SJCRH30 (cell line): ENCODE data around the gene NUDT4. TPM values are rescaled to one million over a fixed set of nuclear protein-coding genes. Genes with fewer than 3 reads are reported as not detected.
"Not testable (repeated sequence)": the region's sequence is repeated elsewhere in the genome, so short reads cannot be mapped to it uniquely, and the experiment has no call there.

ENCODE experiments used
- DNase-seq, 2 experiments: peaks; one replicate each; pipeline ENCODE4 v3.0.0-alpha.2; 2015 to 2020
- H3K27ac ChIP-seq: fragments of 250-450 bp; sonication (Bioruptor Pico); 2 replicates; pipeline ENCODE4 v1.5.1; 2020; ENCODE audit warnings: mild to moderate bottlenecking, moderate library complexity
- H3K27me3 ChIP-seq: fragments of 250-450 bp; sonication (Bioruptor Pico); 2 replicates; pipeline ENCODE4 v1.5.1; 2020; ENCODE audit warnings: mild to moderate bottlenecking, moderate library complexity
- H3K36me3 ChIP-seq: fragments of 250-450 bp; sonication (Bioruptor Pico); 2 replicates; pipeline ENCODE4 v1.5.1; 2020; ENCODE audit warnings: mild to moderate bottlenecking, moderate library complexity
- H3K4me1 ChIP-seq: fragments of 250-450 bp; sonication (Bioruptor Pico); 2 replicates; pipeline ENCODE4 v1.5.1; 2020; ENCODE audit warnings: mild to moderate bottlenecking, moderate library complexity
- H3K4me3 ChIP-seq: fragments of 250-450 bp; sonication (Bioruptor Pico); 2 replicates; pipeline ENCODE4 v1.5.1; 2020; ENCODE audit warnings: mild to moderate bottlenecking, moderate library complexity
- H3K9me3 ChIP-seq: fragments of 250-450 bp; sonication (Bioruptor Pico); replicated peaks from 2 replicates; pipeline ENCODE4 v1.5.1; 2020; ENCODE audit warnings: mild to moderate bottlenecking, moderate library complexity
- total RNA-seq: library from RNA; depleted of rRNA; stranded (reverse); fragments of >200 nt; shearing (Covaris generic); gene quantifications from 2 replicates; pipeline ENCODE4 v1.2.3, GENCODE V29; 2014

NUDT4 gene
- total RNA-seq, 1 experiment from 2014 or later = 38.8 TPM

- Histone ChIP-seq H3K27ac (no peak overlapping the region), H3K4me1 (no peaks in the 10 kb centered on the region), H3K27me3 (no peaks in the 10 kb centered on the region), H3K9me3 (no peaks in the 10 kb centered on the region), H3K4me3 (no peak overlapping the region), H3K36me3 (peaks cover 10% of the 10 kb centered on the region)
- peak in 1 of 2 experiments; percentile 17 for DNase-seq
These were observed 26.5 kb downstream of the NUDT4 start for GRCh38 chr12:93403988-93404803.

DNA sequence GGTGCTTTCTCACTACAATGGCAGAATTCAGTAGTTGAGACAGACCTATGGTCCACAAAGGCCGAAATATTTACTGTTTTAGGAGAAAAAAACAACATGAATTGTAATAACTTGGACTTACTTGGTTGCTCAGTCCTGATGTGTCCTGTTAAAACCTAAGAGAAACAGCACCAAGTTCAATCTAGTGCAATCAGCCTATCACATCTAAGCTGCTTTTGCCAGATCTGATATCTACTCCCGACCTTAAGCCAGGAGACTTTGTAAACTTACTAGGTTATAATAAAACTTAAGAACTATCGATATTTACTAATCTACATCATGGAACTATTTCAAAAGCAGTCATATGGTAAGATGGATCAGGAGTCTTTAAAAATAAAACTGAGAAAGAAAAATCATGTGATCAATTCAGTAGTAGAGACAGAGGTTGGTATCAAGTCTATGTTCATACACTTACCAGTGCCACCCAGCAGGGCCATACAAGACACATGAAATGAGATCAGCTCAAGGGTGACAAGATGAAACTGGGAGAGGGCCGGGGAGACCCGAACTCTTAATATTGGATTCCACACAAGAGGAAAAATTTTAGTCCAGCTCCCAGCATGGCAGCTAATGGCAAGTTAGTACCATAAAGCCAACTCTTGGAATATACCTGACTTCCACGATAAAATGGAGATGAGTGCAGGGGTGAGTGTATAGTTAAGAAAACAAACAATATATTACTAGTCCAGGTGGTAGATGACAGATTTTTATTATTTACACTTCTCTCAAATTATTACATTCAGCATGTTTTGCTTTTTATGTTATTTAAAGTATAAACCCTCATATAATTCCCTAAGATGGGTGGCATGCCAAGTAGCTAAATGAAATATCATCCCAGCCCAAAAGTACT, 27.5 kb downstream of the NUDT4 start:
- Histone ChIP-seq H3K4me3 (no peak overlapping the region), H3K4me1 (no peaks in the 10 kb centered on the region), H3K27me3 (no peaks in the 10 kb centered on the region), H3K9me3 (no peaks in the 10 kb centered on the region), H3K27ac (no peak overlapping the region), H3K36me3 (peaks cover 17% of the 10 kb centered on the region)
- no peak for DNase-seq

- peaks cover 20% of the 10 kb centered on the region for H3K36me3 ChIP-seq
- no peaks in the 10 kb centered on the region for H3K27me3 ChIP-seq
- DNase-seq = no peak
- H3K9me3 ChIP-seq = no peaks in the 10 kb centered on the region
- H3K4me3 ChIP-seq = no peak overlapping the region
- H3K27ac ChIP-seq = no peak overlapping the region
- no peaks in the 10 kb centered on the region for H3K4me1 ChIP-seq
These were observed 29.6 kb downstream of the NUDT4 start for GRCh38 chr12:93407054-93407962.

DNA sequence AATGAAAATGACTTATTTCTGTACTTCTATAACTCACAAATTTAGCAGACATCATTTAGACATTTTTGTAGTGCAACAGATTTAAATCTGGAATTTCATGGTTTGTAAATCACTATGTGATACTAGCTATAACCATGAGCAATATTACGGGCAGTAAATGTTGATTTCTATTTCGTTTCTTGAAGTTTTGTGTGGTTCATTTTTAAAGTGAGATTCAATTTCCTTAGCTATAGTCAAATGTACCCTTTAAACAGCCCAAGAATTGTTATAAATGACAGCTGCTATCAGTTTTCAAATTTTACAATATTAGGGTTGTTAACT, 30.2 kb downstream of the NUDT4 start:
- Histone ChIP-seq H3K27ac (no peak overlapping the region), H3K4me3 (no peak overlapping the region), H3K36me3 (peaks cover 20% of the 10 kb centered on the region), H3K4me1 (no peaks in the 10 kb centered on the region), H3K9me3 (no peaks in the 10 kb centered on the region), H3K27me3 (no peaks in the 10 kb centered on the region)
- DNase-seq = no peak

- no peak overlapping the region for H3K4me3 ChIP-seq
- peaks cover 20% of the 10 kb centered on the region for H3K36me3 ChIP-seq
- no peaks in the 10 kb centered on the region for H3K27me3 ChIP-seq
These were observed 31.1 kb downstream of the NUDT4 start for GRCh38 chr12:93408813-93409212.

GRCh38 chr12:93409343-93410187, 31.8 kb downstream of the NUDT4 start:
- not testable (repeated sequence) for DNase-seq, H3K4me3 ChIP-seq, H3K27ac ChIP-seq, H3K27me3 ChIP-seq, H3K4me1 ChIP-seq, H3K9me3 ChIP-seq
- peaks cover 20% of the 10 kb centered on the region for H3K36me3 ChIP-seq

More at GRCh38 chr12:93408813-93409212, 31.1 kb downstream of the NUDT4 start:
- no peaks in the 10 kb centered on the region for H3K9me3 ChIP-seq
- no peaks in the 10 kb centered on the region for H3K4me1 ChIP-seq
- DNase-seq = no peak
- H3K27ac ChIP-seq = no peak overlapping the region

GRCh38 chr12:93411060-93411459, 33.3 kb downstream of the NUDT4 start:
- not testable (repeated sequence) for H3K9me3 ChIP-seq, H3K27ac ChIP-seq, H3K27me3 ChIP-seq, H3K4me1 ChIP-seq, H3K4me3 ChIP-seq, DNase-seq
- peaks cover 20% of the 10 kb centered on the region for H3K36me3 ChIP-seq

DNA sequence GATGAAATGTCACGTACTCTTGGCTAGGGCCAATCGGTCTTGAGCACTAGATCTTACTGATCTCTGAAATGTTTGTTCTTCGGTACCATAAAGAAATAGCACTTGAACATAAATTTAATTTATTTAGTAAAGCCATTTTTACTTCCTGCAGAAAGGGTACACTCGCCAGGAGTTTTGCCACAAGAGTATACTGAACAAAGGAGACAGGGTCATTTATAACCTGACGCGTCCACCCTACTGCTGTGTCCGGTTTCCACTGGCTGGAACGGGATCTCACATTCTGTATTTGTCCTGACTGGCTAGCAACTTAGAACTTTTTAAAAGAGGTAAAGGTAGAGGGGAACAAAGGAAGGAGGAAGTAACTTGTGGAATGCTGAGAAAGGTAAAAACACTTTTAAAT, 34.7 kb downstream of the NUDT4 start:
- not testable (repeated sequence) for DNase-seq, H3K27me3 ChIP-seq, H3K27ac ChIP-seq, H3K9me3 ChIP-seq, H3K4me3 ChIP-seq, H3K4me1 ChIP-seq
- H3K36me3 ChIP-seq = peaks cover 16% of the 10 kb centered on the region

GRCh38 chr12:93413064-93413463, 35.3 kb downstream of the NUDT4 start:
- Histone ChIP-seq H3K27me3 (no peaks in the 10 kb centered on the region), H3K36me3 (peaks cover 14% of the 10 kb centered on the region), H3K9me3 (no peaks in the 10 kb centered on the region; the same call in 1 of the 2 replicates), H3K4me3 (no peak overlapping the region), H3K27ac (no peak overlapping the region), H3K4me1 (no peaks in the 10 kb centered on the region)
- DNase-seq = no peak

DNA sequence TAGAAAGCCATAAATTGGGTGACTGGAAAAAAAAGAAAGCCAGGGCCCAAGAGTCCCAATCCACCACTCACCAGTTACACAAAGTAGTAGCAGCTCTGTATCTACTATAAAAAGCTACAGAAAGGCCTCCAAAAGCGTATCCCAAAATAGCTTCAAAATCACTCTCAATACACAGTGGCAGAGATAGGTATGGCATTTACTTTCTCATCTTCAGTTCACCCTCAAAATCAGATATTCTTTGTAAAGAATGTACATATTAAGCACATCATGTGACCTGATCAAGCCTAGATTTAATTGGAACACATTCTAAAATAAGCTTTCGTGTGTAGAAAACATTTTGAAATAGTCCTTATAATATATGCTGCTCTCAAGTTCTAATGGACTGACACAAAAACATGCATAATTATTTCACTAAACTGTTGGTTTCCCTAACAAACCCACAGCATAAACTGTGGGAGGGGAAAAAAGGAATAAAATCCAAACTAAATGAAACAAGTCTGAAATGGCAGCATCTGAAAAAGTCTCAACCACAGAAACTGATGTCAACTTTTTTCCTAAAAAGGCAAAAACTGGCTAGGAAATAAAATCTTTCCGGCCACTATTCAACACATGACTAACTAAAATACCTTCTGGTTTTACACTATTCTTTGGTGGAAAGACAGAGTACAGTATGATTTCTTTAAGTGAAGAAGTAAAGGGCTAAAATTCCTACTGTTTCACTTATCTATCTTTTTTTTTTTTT, 38.2 kb downstream of the NUDT4 start:
- Histone ChIP-seq H3K4me1 (no peaks in the 10 kb centered on the region), H3K9me3 (no peaks in the 10 kb centered on the region; the same call in 1 of the 2 replicates), H3K27me3 (no peaks in the 10 kb centered on the region), H3K27ac (no peak overlapping the region), H3K4me3 (no peak overlapping the region), H3K36me3 (peaks cover under 1% of the 10 kb centered on the region; the same call in 1 of the 2 replicates)
- DNase-seq = no peak

- Histone ChIP-seq H3K4me3 (no peak overlapping the region), H3K9me3 (no peaks in the 10 kb centered on the region; the same call in 1 of the 2 replicates), H3K27ac (no peak overlapping the region), H3K4me1 (no peaks in the 10 kb centered on the region), H3K36me3 (0 out of 2 replicates have a peak, but pooled peaks cover 2% of the 10 kb centered on the region), H3K27me3 (no peaks in the 10 kb centered on the region)
- no peak for DNase-seq
These were observed 40.3 kb downstream of the NUDT4 start for GRCh38 chr12:93417967-93418480.

DNA sequence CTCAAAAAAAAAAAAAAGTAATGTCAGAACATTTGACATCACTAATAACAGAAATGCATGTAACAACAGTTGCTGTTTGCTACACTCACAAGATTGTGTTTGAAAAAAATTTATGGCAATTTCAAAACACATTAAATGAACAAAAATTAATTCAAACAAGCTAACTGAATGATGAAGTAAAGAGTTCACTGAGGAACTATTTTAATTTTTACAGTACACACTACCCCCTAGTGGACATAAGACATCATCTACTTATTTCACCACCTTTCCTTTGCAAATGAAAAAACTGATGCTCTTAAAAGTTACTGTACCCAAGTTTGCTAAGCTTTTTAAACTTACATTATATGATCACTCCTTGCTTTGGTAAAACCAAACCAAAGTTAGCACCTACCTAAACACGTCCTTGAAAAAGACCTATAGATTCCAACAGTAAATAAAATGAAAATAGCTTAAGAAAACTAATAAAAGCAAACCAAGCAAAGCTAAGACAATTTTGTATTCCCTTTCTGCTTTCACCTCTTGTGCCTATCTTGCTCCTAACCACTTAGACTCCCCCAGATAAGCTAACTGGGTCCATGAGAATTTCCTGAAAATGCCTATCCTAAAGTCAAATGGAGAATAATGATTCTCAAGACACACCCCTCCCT, 41.8 kb downstream of the NUDT4 start:
- H3K27me3 ChIP-seq = no peaks in the 10 kb centered on the region
- H3K27ac ChIP-seq = no peak overlapping the region
- no peak overlapping the region for H3K4me3 ChIP-seq
- no peaks in the 10 kb centered on the region for H3K4me1 ChIP-seq
- DNase-seq = peak in 1 of 2 experiments; percentile 54
- H3K9me3 ChIP-seq = no peaks in the 10 kb centered on the region; the same call in 1 of the 2 replicates
- peaks cover 7% of the 10 kb centered on the region; the same call in 1 of the 2 replicates for H3K36me3 ChIP-seq
